Endodermal cell (in vitro differentiated cells): ENCODE measurements around the gene VAPB. TPM values are rescaled to one million over a fixed set of nuclear protein-coding genes. Genes with fewer than 3 reads are reported as not detected.

Experiments used
- DNase-seq: peaks from one replicate; pipeline ENCODE4 v3.0.0-alpha.2; 2017
- H3K27ac ChIP-seq: 2 replicates; pipeline ENCODE4 v1.5.1; 2013; ENCODE audit warnings: mild to moderate bottlenecking, low read depth, low read length, moderate library complexity
- H3K27me3 ChIP-seq: 2 replicates; pipeline ENCODE4 v1.6.1; 2013; ENCODE audit warnings: mild to moderate bottlenecking, low read length, moderate library complexity; ENCODE audit not compliant: insufficient read depth, control insufficient read depth, poor library complexity, severe bottlenecking
- H3K36me3 ChIP-seq: 2 replicates; pipeline ENCODE4 v1.7.0; 2013; ENCODE audit warnings: mild to moderate bottlenecking, low read length, moderate library complexity; ENCODE audit not compliant: control insufficient read depth, insufficient read depth
- H3K4me1 ChIP-seq: one replicate; pipeline ENCODE4 v1.7.0; 2013; ENCODE audit warnings: low read length; ENCODE audit not compliant: control insufficient read depth, insufficient read depth
- H3K4me3 ChIP-seq: 2 replicates; pipeline ENCODE4 v1.5.1; 2013; ENCODE audit warnings: mild to moderate bottlenecking, low read length, moderate library complexity
- H3K9ac ChIP-seq: 2 replicates; pipeline ENCODE4 v1.6.1; 2013; ENCODE audit warnings: mild to moderate bottlenecking, low read length, moderate library complexity; ENCODE audit not compliant: poor library complexity, severe bottlenecking; ENCODE audit errors: extremely low read depth
- H3K9me3 ChIP-seq: 2 replicates; pipeline ENCODE4 v1.6.1; 2013; ENCODE audit warnings: mild to moderate bottlenecking, low read length, moderate library complexity; ENCODE audit not compliant: control insufficient read depth
- H3K27ac Mint-ChIP-seq: 2 replicates; pipeline ENCODE4 v1.8.0; 2020; ENCODE audit warnings: mixed read lengths
- H3K27me3 Mint-ChIP-seq: 2 replicates; pipeline ENCODE4 v1.8.0; 2021; ENCODE audit warnings: mild to moderate bottlenecking, mixed read lengths; ENCODE audit not compliant: insufficient read depth
- H3K36me3 Mint-ChIP-seq: 2 replicates; pipeline ENCODE4 v1.8.0; 2020; ENCODE audit warnings: low read depth, mixed read lengths
- H3K4me1 Mint-ChIP-seq: 2 replicates; pipeline ENCODE4 v1.8.0; 2020; ENCODE audit warnings: mixed read lengths
- H3K4me3 Mint-ChIP-seq: 2 replicates; pipeline ENCODE4 v1.8.0; 2020; ENCODE audit warnings: mild to moderate bottlenecking, moderate library complexity, mixed read lengths
- H3K9me3 Mint-ChIP-seq: 2 replicates; pipeline ENCODE4 v1.8.0; 2020; ENCODE audit warnings: mild to moderate bottlenecking, mixed read lengths
- CTCF ChIP-seq: fragments of 200-600 bp; sonication (generic); conservative IDR thresholded peaks from 2 replicates; pipeline ENCODE4 v1.5.0; 2021; ENCODE audit warnings: antibody characterized with exemption, mild to moderate bottlenecking
- WGBS, 2 experiments: methylation state at CpG; one replicate each; pipeline versions ENCODE4 v1.1.5 to v1.1.7; 2013; ENCODE audit warnings: missing lambda C conversion rate in 2 of 2, mixed read lengths in 1 of 2; ENCODE audit not compliant: insufficient coverage in 1 of 2, insufficient read length in 1 of 2; 5-methylcytosine and 5-hydroxymethylcytosine counted together
- total RNA-seq, 2 donors: library from RNA; stranded (reverse); fragmentation: NEBNext Ultra II Directional in 1 of 2; extraction: Animal tissue kit (Norgen Biotek cat#: 25700) in 1 of 2; gene quantifications; 2 replicates in 1 of 2; 3 replicates in 1 of 2; pipeline ENCODE4 v1.2.1, GENCODE V29; 2021

Gene VAPB
- total RNA-seq, 2 donors from 2014 or later = 47.3 to 47.5 TPM

- peaks cover under 1% of the 10 kb centered on the region for H3K9me3 Mint-ChIP-seq
- no peak overlapping the region for H3K4me3 Mint-ChIP-seq
- peak overlapping the region; percentile 60 for H3K27ac Mint-ChIP-seq
- H3K4me1 ChIP-seq = peaks cover 25% of the 10 kb centered on the region
- peaks cover 41% of the 10 kb centered on the region for H3K36me3 ChIP-seq
- TF ChIP-seq CTCF = no peak
- peak overlapping the region; percentile 63 for H3K27ac ChIP-seq
- H3K4me1 Mint-ChIP-seq = peaks cover 52% of the 10 kb centered on the region
- H3K9me3 ChIP-seq = no peaks in the 10 kb centered on the region
- no peaks in the 10 kb centered on the region for H3K27me3 Mint-ChIP-seq
- peaks cover 20% of the 10 kb centered on the region for H3K36me3 Mint-ChIP-seq
- peak; percentile 70 for DNase-seq
- H3K27me3 ChIP-seq = no peaks in the 10 kb centered on the region
- peak overlapping the region; percentile 27 for H3K4me3 ChIP-seq
- H3K9ac ChIP-seq = no peak overlapping the region
- 28% methylated on average over 4 of the region's 4 CpGs; no CpG with 5 or more reads in 1 of the 2 experiments for WGBS, 2 experiments
These were observed 59.9 kb downstream of the VAPB start for GRCh38 chr20:58448958-58449357.

GRCh38 chr20:58449681-58450221 lies 60.7 kb downstream of the VAPB start:
- H3K27ac Mint-ChIP-seq = no peak overlapping the region
- H3K27ac ChIP-seq = peak overlapping the region; percentile 16
- peaks cover 33% of the 10 kb centered on the region for H3K36me3 ChIP-seq
- no peaks in the 10 kb centered on the region for H3K27me3 Mint-ChIP-seq
- WGBS, 2 experiments = 88 to 89% methylated on average over 9 to 10 of the region's 10 CpGs
- peaks cover 15% of the 10 kb centered on the region for H3K36me3 Mint-ChIP-seq
- TF ChIP-seq CTCF = no peak
- H3K4me3 Mint-ChIP-seq = no peak overlapping the region
- H3K9me3 ChIP-seq = peaks cover 7% of the 10 kb centered on the region
- H3K4me3 ChIP-seq = peak overlapping the region; percentile 27
- no peak overlapping the region for H3K9ac ChIP-seq
- no peak for DNase-seq
- peaks cover 56% of the 10 kb centered on the region for H3K4me1 Mint-ChIP-seq
- peaks cover 8% of the 10 kb centered on the region for H3K9me3 Mint-ChIP-seq
- H3K27me3 ChIP-seq = no peaks in the 10 kb centered on the region
- peaks cover 25% of the 10 kb centered on the region for H3K4me1 ChIP-seq

- Mint-ChIP-seq H3K4me3 (no peak overlapping the region), H3K36me3 (peaks cover 12% of the 10 kb centered on the region), H3K27me3 (no peaks in the 10 kb centered on the region), H3K27ac (no peak overlapping the region), H3K9me3 (peaks cover 10% of the 10 kb centered on the region), H3K4me1 (peaks cover 56% of the 10 kb centered on the region)
- WGBS, 2 experiments = 91 to 93% methylated on average over 9 to 10 of the region's 10 CpGs
- H3K4me1 ChIP-seq = peaks cover 28% of the 10 kb centered on the region
- peaks cover 12% of the 10 kb centered on the region for H3K9me3 ChIP-seq
- no peak for DNase-seq
- no peak for TF ChIP-seq CTCF
- no peak overlapping the region for H3K9ac ChIP-seq
- H3K27ac ChIP-seq = no peak overlapping the region
- H3K4me3 ChIP-seq = no peak overlapping the region
- peaks cover 28% of the 10 kb centered on the region for H3K36me3 ChIP-seq
- no peaks in the 10 kb centered on the region for H3K27me3 ChIP-seq
These were observed 61.2 kb downstream of the VAPB start for GRCh38 chr20:58450254-58450653.
